Central memory CD8-positive, alpha-beta T cell (primary cell): Measurements from ENCODE around the gene ACRBP.
"Not testable (repeated sequence)": the region's sequence is repeated elsewhere in the genome, so short reads cannot be mapped to it uniquely, and the experiment has no call there.

Experiments
- ATAC-seq: fragments of 150-1000 bp; cut with Tn5 transposase; replicated peaks from 2 replicates; pipeline ENCODE4 v1.10.0; 2022; ENCODE audit warnings: mild to moderate bottlenecking, moderate FRiP score, moderate number of reproducible peaks; ENCODE audit not compliant: poor library complexity, severe bottlenecking; ENCODE audit errors: extremely low read depth
- DNase-seq, 2 donors: peaks; one replicate each; pipeline ENCODE4 v3.0.0; 2021; ENCODE audit warnings: low spot score in 2 of 2
- H3K27ac Mint-ChIP-seq: one replicate; pipeline ENCODE4 v1.8.0; 2022; ENCODE audit warnings: low read depth, mild to moderate bottlenecking, moderate library complexity, mixed read lengths
- H3K27me3 Mint-ChIP-seq: one replicate; pipeline ENCODE4 v1.8.0; 2022; ENCODE audit warnings: mixed read lengths
- H3K36me3 Mint-ChIP-seq: one replicate; pipeline ENCODE4 v1.8.0; 2022; ENCODE audit warnings: mild to moderate bottlenecking, moderate library complexity, mixed read lengths; ENCODE audit not compliant: insufficient read depth
- H3K4me1 Mint-ChIP-seq: one replicate; pipeline ENCODE4 v1.8.0; 2022; ENCODE audit warnings: mixed read lengths
- H3K4me3 Mint-ChIP-seq: one replicate; pipeline ENCODE4 v1.8.0; 2022; ENCODE audit warnings: mild to moderate bottlenecking, moderate library complexity, mixed read lengths
- H3K9me3 Mint-ChIP-seq: one replicate; pipeline ENCODE4 v1.8.0; 2022; ENCODE audit warnings: mixed read lengths

Gene ACRBP

DNA sequence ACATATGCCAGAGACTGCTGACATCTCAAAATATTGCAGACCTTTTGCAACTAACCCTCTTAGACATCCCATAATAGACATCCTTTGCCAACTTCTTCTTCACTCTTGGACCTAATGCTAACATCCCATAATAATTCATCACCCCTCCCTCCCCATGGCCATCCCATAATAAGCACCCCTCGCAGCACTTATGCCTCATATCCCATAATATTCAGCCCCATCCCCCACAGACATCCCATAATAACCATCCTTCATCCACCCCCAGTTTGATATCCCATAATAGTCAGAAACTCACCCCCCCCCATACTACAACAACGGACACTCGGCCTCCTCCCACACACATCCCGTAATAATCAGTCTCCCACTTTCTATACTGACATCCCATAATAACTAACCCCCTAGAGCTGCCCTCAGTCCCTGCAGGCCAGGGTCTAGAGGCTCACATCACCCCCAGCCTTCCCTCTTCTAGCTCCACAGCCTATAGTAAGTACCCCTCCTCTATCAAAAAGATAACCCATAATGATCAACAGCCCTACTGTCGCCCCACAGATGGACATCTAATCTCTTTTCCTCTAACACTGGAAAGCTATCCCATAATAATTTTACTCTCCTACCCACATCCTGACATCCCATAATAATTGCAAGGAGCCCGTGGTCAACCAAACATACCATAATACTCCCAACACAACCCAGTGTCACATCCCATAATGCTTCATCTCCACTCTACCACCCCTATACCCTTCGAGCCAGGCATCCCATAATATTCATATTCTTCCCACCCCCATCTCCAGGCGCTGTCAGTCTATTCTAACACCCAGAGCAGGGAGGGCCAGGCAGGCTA lies 39.3 kb downstream of the ACRBP start:
- Mint-ChIP-seq H3K36me3 (peaks cover 15% of the 10 kb centered on the region), H3K4me1 (peaks cover 46% of the 10 kb centered on the region)

DNA sequence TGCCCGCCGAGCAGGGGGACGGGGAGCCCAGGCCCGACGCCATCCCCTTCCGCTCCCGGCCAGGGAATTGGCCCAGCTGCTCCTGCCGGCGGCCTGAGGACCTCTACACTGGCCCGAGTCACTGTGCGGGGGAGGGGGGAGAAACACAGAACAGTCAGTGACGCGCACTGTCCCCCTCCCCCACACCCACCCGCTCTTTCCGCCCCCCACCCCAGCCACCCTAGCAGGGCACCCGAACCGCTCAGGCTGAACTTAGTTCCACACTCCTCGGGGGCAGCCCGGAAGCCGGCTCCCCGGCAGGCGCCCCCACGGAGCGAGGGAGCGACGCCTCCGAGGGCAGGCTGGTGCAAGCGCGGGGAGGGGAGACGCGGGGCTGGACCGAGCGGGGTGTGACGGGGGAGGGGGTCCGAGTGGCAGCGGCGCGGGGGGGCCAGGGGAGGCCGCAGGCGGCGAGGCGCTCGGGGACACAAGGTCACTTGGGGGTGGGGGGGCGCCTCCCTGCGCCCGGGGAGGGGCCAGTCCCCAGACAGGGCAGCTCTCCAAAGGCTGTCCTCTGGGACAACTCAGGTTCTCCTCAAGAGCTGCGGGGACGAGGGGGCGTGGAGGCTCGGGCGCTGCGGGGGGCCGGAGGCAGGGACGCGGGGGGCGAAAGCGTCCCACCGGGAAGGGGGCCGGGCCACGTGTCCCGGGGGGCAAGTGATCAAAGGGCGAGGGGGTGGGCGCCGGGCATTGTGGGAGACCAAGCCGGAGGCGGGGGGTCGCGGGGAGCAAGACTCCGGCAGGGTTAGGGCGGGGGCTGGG lies 40.7 kb downstream of the ACRBP start:
- ATAC-seq (peak; percentile 17), DNase-seq (peak in 1 of 2 donors; percentile 39)
- H3K27me3 Mint-ChIP-seq = no peaks in the 10 kb centered on the region
- H3K4me3 Mint-ChIP-seq = no peak overlapping the region
- H3K27ac Mint-ChIP-seq = peak overlapping the region; percentile 83
- H3K9me3 Mint-ChIP-seq = no peaks in the 10 kb centered on the region
- peaks cover 48% of the 10 kb centered on the region for H3K4me1 Mint-ChIP-seq
- peaks cover 27% of the 10 kb centered on the region for H3K36me3 Mint-ChIP-seq

More for the DNA sequence above, 39.3 kb downstream of the ACRBP start:
- no peak overlapping the region for H3K4me3 Mint-ChIP-seq
- H3K27ac Mint-ChIP-seq = no peak overlapping the region
- ATAC-seq (peak; percentile 59), DNase-seq (peak; percentile 49 to 75)
- H3K27me3 Mint-ChIP-seq = no peaks in the 10 kb centered on the region
- H3K9me3 Mint-ChIP-seq = no peaks in the 10 kb centered on the region

DNA sequence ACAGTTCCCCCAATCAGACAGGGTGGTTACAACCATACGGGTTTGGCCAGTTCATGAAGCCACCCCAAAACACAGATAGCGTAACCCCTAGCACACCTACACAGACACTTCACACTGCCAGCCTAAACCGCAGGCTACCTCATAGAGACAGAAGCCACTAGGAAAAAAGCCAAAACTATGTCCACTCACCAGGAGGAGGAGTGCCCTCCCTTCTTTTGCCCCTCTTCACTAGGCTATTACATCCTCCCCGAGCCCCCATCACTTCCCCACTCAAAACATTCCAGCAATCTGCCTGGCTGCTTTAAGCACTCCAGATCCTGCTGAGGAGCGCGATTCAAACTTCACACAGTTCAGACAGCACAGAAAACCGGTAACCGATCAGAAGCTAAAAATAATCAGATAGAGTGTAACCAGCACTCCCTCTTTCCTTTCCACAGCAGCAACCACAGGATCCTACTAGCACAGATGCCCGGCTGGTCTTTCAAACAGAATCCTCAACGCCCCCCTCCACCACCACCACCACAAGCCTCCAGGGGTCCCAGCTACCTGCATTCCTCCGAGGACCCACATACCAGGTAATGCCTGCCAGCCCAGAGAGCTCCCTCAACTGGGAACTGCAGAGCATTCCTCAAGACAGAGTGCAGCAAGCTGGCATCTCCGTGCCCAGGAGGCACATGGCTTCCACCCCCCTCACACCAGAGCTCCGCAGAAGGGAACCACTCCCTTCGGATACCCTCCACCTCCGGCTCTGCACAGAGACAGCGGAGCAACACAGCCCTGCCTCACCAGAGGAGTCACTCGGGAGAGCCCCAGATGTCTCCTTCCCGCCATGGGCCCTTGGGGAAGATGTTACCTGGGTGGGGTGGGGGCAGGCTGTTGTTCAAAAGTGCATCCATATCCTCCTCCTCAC lies 41.6 kb downstream of the ACRBP start:
- H3K36me3 Mint-ChIP-seq = peaks cover 35% of the 10 kb centered on the region

DNA sequence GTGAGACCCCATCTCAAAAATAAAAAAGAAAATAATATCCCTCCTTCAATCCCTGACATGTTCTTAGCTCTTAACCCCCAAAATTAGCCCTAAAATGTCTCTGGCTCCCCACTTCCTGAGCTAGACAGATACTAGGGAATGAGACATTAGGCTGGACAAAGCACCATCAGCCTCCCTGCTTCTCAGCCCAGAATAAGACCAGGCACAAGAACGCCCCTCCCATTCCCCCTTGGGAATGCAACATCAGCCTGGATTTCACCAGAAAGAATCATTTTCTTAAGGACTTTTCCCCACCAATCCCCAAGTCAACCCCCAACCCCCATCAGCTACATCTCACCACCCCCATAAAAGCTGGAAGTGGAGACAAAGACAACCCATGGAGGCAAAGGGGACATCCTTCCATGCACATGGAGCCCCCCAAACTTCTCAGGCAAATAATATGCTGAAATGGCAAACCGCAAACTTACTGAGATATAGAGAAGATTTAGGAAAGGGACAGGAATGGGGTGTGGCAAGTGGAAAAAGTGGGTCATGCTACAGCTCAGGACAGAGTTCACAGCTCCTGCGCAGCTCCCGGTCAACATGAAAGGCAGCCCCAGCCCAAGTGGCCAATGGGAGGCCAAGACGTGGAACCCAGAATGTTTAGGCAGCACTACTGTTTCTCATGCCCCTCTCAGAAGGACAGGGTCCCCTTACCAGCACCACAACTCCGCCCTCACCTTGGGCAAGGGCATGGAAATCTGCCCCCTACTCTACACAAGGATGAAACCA lies 42.8 kb downstream of the ACRBP start:
- no peaks in the 10 kb centered on the region for H3K9me3 Mint-ChIP-seq
- H3K36me3 Mint-ChIP-seq = peaks cover 48% of the 10 kb centered on the region
- peaks cover 47% of the 10 kb centered on the region for H3K4me1 Mint-ChIP-seq
- H3K27ac Mint-ChIP-seq = peak overlapping the region; percentile 83
- H3K4me3 Mint-ChIP-seq = no peak overlapping the region
- no peaks in the 10 kb centered on the region for H3K27me3 Mint-ChIP-seq
- no peak for DNase-seq
- no peak for ATAC-seq

More for the DNA sequence above, 41.6 kb downstream of the ACRBP start:
- H3K27ac Mint-ChIP-seq = peak overlapping the region; percentile 83
- no peak overlapping the region for H3K4me3 Mint-ChIP-seq
- ATAC-seq (peak; percentile 47), DNase-seq (peak; percentile 22 to 40)
- H3K9me3 Mint-ChIP-seq = no peaks in the 10 kb centered on the region
- no peaks in the 10 kb centered on the region for H3K27me3 Mint-ChIP-seq
- H3K4me1 Mint-ChIP-seq = peaks cover 47% of the 10 kb centered on the region

DNA sequence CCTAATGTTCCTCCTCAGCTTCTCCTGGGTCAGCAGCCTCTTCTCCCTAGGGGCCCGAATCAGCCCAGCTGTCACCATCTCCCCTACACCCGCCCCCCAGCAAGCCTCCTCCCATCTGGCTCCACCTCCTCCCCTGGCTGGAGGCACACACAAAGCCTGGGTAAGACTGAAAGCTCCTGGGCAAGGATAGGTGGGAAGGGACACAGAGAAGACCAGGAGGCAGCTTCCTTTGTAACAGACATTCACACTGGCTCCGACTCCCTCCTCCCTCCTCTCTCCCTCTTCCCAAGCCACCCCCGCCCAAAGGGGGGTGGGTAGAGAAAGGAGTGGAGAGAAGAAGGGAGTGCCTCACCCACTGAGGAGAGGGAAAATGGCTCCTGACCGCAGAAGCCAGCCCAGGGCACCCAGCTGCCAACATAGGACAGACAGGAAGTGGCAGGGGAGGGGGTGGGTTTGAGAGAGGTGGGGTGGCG lies 44.1 kb downstream of the ACRBP start:
- peaks cover 58% of the 10 kb centered on the region for H3K36me3 Mint-ChIP-seq
- H3K9me3 Mint-ChIP-seq = no peaks in the 10 kb centered on the region
- no peak for DNase-seq
- ATAC-seq = no peak
- peak overlapping the region; percentile 82 for H3K27ac Mint-ChIP-seq
- H3K27me3 Mint-ChIP-seq = no peaks in the 10 kb centered on the region
- H3K4me3 Mint-ChIP-seq = no peak overlapping the region
- H3K4me1 Mint-ChIP-seq = peaks cover 49% of the 10 kb centered on the region

DNA sequence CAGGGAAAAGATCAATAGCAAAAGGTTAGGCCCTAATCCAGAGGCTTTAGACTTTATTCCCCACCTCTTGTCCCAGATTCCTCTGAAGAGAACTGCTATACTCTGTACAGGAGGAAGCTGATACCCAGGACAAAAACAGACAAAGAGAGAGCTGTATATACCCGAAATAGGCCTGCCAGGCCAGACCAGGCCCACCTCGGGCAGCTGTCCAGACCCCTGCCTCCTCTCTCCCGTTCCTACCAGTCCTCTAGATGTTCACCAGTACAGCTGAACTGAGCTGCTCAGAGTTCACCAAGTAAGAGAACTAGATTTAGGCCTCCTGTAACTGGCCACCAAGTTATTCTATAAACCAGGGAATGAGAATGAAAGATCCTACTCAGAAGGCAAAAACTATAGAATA lies 44.7 kb downstream of the ACRBP start:
- no peaks in the 10 kb centered on the region for H3K27me3 Mint-ChIP-seq
- no peaks in the 10 kb centered on the region for H3K9me3 Mint-ChIP-seq
- no peak for ATAC-seq
- peak overlapping the region; percentile 82 for H3K27ac Mint-ChIP-seq
- H3K4me3 Mint-ChIP-seq = no peak overlapping the region
- H3K36me3 Mint-ChIP-seq = peaks cover 64% of the 10 kb centered on the region
- DNase-seq = no peak
- peaks cover 54% of the 10 kb centered on the region for H3K4me1 Mint-ChIP-seq

DNA sequence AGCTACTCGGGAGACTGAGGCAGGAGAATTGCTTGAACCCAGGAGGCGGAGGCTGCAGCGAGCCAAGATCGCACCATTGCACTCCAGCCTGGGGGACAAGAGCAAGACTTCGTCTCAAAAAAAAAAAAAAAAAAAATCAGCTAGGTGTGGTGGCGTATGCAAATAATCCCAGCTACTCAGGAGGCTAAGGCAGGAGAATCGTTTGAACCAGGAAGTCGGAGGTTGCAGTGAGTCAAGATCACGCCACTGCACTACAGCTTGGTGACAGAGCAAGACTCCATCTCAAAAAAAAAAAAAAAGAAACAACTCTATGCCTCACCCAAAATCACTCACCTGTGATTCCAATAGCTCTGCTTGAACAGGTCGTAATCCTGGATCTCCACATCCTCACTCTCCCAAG lies 51.6 kb downstream of the ACRBP start:
- H3K27me3 Mint-ChIP-seq, ATAC-seq, H3K9me3 Mint-ChIP-seq, DNase-seq, H3K4me3 Mint-ChIP-seq, H3K27ac Mint-ChIP-seq: not testable (repeated sequence)
- Mint-ChIP-seq H3K36me3 (peaks cover 95% of the 10 kb centered on the region), H3K4me1 (peaks cover 27% of the 10 kb centered on the region)

DNA sequence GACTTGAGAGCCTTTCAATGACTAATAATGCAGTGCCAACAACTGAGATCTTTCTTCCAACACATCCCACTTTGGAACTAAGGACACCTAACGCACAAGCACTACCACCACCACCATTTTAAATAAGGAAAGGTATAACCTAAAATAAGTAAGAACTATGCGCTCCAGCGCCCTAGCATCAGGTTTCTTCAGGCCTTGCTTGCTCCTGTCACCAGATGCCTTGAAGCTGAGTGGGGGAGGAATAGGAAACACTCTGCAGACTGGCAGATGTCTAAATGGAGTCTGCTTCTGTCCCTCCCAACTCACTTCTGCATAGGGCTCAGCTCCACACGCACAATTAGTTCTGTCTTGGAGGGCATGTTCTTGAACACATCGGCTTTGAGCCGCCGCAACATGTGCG lies 55.1 kb downstream of the ACRBP start:
- H3K27ac Mint-ChIP-seq = no peak overlapping the region
- DNase-seq (no peak), ATAC-seq (no peak)
- peaks cover 20% of the 10 kb centered on the region for H3K4me1 Mint-ChIP-seq
- H3K4me3 Mint-ChIP-seq = no peak overlapping the region
- peaks cover 96% of the 10 kb centered on the region for H3K36me3 Mint-ChIP-seq
- no peaks in the 10 kb centered on the region for H3K27me3 Mint-ChIP-seq
- H3K9me3 Mint-ChIP-seq = no peaks in the 10 kb centered on the region
